HG03378 (cell line): ENCODE results near the gene GBP2.
"Not testable (repeated sequence)": the region's sequence is repeated elsewhere in the genome, so short reads cannot be mapped to it uniquely, and the experiment has no call there.

Experiments used
- ATAC-seq: cut with Tn5 transposase; IDR thresholded peaks from one replicate; pipeline ENCODE4 v1.9.1; 2021; ENCODE audit warnings: mild to moderate bottlenecking, moderate library complexity; ENCODE audit not compliant: unreplicated experiment

The GBP2 gene

DNA sequence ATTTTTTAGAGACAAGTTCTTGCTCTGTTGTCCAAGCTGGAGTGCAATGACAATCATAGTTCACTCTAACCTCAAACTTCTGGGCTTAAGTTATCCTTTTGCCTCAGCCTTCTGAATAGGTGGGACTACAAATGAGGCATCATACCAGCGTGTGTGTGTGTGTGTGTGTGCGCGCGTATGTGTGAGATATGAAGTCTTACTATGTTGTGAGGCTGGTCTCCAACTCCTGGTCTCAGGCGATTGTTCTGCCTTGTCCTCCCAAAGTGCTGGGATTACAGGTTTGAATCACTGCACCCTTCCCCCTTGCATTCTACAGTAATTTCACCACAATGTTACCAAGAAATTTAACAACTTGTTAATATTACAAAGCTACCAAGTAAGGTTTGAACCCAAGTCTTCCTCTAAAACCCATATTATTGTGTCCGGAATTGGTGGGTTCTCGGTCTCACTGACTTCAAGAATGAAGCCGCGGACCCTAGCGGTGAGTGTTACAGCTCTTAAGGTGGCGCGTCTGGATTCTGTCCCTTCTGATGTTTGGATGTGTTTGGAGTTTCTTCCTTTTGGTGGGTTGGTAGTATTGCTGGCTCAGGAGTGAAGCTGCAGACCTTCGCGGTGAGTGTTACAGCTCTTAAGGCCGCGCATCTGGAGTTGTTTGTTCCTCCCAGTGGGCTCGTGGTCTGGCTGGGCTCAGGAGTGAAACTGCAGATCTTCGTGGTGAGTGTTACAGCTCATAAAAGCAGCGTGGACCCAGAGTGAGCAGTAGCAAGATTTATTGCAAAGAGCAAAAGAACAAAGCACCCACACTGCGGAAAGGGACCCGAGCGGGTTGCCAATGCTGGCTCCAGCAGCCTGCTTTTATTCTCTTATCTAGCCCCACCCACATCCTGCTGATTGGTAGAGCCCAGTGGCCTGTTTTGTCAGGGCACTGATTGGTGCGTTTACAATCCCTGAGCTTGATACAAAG, 970 bp upstream of the GBP2 start:
- ATAC-seq: not testable (repeated sequence)

DNA sequence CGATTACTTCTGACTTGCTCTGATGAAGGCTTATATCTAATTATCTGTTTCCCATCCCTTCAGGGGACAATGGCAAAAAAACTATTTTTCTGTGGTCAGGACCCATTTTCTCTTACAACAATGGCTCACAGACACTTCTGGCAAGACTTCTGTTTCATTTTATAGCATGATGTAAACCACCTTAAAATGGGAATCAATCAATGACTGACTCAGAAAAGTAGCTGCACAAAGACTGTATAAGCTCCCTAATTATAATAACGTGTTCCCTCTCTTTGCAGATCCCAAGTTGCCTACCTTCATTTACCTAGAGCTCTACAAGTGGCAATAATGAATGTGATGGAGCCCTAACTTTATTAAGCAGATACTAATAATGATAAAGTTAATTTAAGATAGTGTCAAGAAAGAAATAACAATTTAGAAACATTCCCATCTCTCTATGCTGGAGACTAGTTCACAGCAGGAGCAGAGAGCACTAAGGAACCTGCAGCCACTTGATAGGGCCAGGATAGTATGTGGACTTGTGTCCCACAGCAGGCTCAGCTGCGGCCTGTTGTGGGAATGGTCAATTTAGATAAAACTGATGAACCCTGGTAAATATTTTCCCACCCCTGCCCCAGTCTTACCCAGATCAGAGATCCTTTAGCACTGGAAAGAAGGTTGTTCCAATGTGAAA, 538 bp downstream of the GBP2 start:
- peak; percentile 6 for ATAC-seq

DNA sequence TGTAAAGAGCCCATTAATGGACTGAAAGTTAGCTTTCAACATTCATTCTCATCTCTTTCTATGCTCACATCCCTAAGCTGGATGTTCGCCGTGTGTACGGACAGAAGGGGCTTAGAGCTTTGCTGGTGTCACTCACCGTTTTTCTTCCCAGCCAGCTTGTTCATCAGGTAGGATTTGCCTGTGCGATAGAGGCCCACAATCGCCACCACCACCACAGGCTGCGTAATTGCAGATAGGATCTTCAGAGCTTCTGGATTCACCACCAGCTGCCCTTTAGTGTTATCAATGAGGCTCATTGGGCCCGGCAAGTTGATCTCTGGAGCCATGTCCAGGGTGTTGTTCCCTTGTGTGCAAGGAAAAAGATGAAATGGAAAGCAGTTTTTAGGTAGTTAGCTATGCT, 4.3 kb downstream of the GBP2 start:
- ATAC-seq: no peak

DNA sequence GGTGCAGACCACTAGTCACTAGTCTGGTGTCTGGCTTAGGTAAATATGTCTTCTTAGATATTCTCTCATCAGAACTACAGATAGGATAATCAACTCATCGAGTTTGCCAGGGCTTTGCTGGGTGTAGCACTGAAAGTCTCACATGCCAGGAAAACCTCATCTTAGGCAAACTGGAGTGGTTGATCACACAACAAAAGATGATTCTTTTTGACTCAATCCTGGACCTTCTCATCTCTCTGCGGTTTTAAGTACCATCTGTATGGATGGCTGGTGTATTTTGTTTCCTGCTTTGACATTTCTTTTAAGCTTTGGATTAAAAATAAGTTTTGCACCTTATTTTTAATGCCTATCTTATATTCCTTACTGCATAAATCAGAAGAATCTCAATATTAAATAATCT, 11.3 kb downstream of the GBP2 start:
- no peak for ATAC-seq

DNA sequence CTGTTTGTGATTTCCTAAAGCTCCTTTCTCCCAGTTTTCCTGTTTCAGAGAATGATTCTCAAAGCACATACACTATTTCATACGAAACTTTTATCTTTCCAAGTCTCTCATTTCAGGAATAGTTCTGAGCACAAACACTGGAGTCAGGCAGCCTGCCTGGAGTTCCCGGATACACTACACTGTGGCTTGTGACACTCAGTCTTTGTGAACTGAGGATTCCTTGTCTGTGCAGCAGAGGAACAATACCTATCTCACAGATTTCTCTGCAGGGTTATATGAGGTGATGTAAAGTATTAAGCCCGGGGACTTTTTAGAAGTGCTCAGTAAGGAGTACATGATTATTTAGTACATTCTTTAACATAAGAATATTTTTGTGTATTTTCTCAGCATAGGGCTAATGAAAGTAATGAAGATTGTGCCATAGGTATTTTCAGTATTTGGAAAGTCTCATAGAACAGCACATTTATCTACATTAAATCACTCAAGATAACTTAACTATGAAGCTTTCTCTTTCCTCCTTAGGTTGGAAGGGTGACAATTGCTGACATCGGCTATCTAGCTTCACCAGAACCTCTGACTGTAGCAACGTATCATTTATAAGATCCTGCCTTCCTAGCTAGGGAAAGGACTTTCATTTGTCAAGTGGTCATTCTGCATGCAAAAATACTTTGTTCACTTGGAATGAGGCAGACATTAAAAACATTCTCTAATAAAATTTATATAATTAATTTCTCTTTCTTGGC, 12.9 kb downstream of the GBP2 start:
- no peak for ATAC-seq

DNA sequence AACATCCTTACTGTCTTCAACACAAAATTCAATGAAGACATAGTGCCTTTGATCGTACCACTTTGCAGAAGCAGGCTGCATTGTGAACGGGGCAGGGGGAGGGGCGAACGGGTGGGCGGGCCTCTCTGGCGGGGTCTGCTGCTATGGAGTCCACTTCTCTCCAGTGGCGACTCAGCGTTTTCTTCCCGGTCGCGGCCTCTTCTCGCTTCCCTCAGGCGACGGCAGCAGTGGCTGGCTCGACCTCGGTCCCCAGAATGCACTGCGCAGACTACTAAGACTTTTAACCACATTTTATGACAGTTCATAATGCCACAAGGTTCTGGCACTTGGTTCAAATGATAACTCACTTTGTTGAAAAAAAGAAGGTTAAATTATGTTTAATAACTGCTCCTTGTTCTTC, 21.2 kb downstream of the GBP2 start:
- ATAC-seq: no peak

DNA sequence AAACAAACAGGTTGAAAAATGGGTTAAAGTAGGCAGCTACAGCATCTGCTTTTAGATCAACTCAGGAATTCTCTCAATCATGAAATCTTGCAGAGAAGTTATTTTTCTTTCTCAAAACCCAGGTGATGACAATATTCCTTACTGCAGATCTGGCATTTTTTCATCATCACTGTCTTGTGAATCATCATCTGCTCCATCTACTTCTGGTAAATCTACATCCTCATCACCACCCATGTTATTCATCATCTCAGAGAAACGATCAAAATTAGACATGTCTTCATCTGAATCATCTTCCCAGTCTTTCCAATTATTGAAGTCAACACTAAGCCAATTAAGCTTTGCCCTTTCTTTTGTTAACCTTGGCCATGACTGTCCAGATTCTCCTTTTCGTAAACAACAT, 21.8 kb downstream of the GBP2 start:
- no peak for ATAC-seq

DNA sequence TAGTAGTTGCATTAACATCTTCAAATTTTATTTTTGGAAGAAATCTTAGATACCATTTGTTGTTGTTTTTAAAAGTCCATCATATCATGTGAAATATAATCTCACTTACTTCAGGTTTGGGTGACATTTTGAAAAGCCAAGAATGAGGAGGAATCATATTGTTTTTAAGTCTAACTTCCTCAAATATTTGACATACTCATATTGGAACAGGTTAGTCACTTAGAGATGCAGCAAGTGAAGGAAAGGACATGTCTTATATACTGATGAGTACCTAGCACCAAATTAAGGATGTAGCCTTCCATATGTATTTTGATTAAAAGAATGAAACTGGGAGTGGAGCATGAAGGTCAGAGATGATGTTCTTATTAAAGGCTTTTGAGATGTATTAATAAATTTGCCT, 23.9 kb downstream of the GBP2 start:
- ATAC-seq: no peak

DNA sequence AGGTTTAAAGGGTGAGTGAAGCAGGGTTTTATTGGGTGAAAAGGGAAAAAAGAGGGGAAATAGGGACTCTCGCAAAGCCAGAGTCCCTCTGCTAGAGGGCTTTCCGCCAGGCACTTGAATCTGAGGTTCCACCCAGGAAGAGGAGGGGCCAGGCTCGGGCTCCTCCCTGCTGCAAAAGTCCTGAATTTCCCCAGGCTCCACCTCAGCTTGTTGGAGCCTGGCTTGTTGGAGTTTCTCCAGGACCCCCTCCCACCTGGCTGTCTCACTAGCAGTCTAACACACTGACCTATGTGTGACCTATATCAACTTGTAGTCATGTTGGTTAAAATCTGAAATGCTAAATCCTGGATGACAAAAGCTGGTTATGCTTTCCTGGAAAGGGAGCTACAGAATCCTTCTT, 25.5 kb downstream of the GBP2 start:
- no peak for ATAC-seq

DNA sequence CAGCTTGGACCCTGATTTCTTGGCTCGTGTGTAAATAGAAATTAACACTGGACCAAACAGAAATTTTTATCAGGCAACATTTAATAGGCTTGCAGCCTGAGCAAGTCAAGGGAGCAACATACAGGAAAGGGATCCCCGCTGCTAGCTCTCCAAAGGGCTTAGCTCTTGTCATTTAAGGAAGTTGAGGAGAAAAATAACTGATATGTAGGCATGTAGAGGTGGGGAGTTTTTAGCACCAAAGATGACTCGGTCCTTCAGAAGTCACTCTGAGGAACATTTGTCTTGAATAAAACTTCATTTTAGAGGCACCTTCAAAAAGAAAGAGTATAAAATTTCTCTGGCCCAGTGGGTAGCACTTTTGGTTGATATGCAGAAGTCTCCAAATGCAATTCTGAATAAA, 27.1 kb downstream of the GBP2 start:
- no peak for ATAC-seq

DNA sequence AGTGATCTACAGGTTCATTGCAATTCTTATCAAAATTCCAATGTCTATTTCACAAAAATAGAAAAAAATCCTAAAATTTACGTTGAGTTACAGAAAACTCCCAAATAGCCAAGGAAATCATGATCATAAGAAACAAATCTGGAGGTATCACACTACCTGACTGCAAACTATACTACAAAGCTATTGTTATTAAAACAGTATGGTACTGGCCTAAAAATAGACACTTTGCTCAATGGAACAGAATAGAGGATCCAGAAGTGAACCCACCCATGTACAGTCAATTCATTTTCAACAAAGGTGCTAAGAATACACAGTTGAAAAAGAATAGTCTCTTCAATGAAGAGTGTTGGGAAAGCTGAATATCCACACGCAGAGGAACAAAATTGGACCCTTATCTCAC, 30.2 kb downstream of the GBP2 start:
- ATAC-seq: no peak

DNA sequence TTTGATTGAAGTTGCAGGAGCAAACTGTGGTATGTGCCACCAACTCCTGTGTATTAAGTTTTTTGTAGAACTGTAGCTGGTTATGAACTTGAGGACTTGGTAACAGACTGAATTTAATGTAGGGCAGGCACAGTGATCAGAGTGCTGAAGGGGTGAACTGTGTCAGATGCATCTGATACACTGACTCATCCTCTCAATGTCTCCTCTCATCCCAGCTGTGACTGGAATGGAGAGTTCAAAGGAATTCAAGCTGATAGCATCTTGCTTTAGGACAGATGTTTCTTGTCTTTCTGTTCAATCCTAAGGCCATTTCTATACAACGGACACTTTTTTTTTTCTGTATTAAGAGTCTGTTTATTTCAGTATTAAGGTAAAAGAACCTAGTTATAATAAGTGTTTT, 36.0 kb downstream of the GBP2 start:
- ATAC-seq: no peak

DNA sequence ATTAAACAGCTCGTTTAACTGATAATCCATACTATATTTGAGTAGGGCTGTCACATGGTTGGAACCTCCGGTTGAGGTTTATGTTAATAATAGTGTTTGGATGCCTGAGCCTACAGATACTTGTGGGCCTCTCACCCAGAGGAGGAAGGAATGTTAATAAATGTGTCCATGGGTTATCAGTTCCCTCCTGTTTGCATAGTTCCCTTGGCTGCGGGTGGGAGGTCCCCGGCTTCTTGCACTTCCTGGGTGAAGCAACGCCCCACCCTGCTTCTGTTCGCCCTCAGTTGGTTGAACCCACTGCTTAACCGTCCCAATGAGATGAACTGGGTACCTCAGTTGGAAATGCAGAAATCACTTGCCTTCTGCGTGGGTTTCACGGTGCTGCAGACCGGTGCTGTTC, 37.3 kb downstream of the GBP2 start:
- no peak for ATAC-seq

DNA sequence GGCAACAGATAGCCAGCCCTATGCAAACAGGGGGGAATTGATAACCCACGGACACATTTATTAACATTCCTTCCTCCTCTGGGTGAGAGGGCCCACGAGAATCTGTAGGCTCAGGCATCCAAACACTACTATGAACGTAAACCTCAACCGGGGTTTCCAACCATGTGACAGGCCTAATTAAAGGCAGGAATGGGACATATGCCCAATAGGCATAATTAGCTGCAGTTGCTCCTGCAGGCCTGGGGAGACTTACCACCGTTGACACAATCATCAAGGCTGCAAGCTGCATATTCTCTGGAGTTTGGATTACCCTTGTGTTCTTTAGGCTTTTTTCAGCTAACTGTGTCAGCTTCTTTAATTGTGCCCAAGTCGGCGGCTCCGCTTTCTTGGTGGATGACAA, 38.7 kb downstream of the GBP2 start:
- ATAC-seq: no peak

DNA sequence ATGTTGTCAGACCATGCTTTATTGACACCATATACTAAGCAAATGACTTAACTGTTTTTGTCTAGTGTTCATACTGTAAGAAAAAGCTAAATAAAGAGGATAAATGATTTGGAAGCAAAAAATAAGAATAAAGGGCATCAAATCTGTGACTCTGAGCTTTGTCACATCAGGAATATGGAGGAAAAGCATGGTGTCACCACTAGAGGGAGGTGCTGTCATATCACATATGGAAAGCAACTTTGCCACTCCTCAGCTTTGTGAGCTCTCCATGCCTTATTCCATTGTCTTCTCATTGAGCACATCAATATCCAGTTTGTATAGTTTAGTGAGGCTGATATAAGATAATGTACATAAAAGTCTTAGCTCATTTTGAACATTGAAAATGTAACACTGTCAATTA, 40.1 kb downstream of the GBP2 start:
- ATAC-seq: peak; percentile 67

DNA sequence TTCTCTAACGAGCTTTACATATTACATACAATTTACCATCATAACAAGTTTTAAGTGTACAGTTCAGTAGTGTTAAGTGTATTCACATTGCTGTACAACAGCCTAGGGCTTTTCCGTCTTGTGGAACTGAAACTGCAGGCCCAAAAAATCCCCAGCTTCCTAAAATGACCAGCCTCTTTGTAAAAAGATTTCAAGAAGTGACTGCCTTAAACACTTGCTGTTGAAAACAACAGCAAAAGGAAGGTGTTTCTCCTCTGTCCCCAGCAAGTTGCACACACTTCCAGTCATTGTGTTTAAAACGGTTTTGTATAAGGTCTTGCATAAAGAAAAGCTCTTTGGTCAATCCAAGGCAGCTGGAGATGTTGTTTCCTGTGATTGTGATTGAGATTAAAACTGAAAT, 44.9 kb downstream of the GBP2 start:
- no peak for ATAC-seq

DNA sequence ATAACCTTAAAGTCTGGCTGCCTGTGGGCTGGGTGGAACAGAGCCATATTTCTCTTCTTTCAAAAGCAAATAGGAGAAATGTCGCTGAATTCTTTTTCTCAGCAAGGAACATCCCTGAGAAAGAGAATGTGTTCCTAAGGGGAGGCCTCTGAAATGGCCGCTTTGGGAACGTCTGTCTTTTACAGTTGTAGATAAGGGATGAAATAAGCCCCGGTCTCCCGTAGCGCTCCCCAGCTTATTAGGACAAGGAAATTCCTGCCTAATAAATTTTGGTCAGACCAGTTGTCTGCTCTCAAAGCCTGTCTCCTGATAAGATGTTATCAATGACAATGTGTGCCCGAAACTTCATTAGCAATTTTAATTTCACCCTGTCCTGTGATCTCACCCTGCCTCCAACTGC, 45.8 kb downstream of the GBP2 start:
- ATAC-seq: not testable (repeated sequence)

DNA sequence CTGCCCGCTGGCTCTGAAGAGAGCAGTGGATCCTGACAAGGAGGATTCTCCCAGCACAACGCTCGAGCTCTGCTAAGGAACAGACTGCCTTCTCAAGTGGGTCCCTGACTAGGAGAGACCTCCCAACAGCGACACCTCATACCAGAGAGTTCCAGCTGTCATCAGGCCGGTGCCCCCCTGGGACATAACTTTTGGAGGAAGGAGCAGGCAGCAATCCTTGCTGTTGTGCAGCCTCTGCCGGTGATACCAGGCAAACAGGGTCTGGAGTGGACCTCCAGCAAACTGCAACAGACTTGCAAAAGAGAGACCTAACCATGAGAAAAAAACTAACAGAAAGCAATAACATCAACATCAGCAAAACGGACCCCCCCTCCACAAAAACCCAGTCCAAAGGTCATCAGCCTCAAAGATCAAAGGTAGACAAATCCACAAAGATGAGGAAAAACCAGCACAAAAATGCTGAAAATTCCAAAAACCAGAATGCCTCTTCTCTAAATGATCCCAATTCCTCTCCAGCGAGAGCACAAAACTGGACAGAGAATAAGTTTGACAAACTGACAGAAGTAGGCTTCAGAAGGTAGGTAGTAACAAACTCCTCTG, 53.3 kb downstream of the GBP2 start:
- not testable (repeated sequence) for ATAC-seq

DNA sequence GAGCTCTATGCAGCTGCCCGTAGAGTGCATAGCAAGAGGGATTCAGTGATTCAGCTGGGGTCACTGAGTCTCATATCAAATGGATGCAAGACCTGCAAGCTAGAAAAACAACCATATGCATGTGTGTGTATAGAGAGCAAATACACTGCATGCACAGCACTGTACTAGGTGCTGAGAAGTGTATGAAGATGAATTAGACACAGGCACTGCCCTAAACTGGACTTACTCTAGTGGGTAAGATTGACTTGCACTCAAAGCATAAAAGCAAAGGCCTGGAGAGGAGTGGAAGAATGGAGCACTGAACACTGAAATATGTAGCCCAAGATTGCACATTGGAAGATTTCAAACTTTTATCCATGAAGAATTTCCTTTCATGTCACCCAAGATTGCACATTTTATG, 55.4 kb downstream of the GBP2 start:
- no peak for ATAC-seq

DNA sequence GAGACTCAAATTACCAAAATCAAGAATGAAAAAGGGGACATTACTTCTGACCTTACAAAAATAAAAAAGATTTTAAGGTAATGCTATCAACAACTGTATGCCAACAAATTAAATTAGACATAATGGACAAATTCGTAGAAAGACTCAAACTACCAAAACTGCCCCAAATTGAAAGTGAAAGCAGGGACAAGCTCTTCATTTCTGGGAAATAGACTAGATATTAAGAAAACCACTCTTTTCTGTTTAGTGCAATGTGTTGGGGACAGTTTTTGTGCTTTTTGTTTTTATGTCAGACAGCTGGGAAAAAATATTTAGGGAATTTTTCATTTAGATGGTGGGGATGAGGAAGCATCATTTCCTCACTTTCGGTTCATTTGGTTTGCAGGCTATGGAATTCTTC, 56.0 kb downstream of the GBP2 start:
- no peak for ATAC-seq

DNA sequence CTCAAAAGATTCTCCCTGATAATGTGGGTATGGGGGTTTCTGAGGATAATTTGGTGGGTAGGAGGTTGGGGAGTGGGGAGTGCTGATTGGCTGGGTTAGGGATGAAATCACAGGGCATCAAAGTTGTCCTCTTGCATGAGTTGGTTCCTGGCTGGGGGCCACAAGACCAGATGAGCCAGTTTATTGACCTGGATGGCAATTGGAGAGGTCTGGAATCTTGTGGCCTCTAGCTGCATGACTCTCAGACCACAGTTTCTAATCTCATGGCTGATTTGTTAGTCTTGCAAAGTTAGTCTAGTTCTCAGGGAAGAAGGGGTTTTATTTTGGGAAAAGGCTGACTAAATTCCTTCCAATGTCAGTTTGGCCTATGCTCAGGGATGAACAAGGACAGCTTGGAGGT, 57.6 kb downstream of the GBP2 start:
- ATAC-seq: no peak
